LNCAP (cell line): ENCODE data around the gene CAMSAP1.

Experiments
- CTCF ChIP-seq: fragments of 450-650 bp; IDR thresholded peaks from 2 replicates; pipeline ENCODE4 v1.5.1; 2017; ENCODE audit warnings: mild to moderate bottlenecking

CAMSAP1 gene

DNA sequence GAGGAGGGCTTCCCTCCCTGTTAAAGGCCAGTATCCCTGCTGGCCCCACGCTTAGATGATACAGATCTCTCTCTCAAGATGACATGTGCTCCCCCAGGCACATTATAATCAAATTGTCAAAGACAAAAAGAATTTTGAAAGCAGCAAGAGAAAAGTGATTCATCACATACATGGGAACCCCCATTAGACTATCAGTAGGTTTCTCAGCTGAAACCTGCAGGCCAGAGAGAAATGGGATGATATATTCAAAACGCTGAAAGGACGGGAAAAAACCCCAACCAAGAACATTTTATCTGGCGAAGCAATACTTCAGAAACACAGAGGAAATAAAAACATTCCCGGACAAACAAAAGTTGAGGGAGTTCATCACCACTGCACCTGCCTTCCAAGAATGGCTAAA lies 78.7 kb downstream of the CAMSAP1 start:
- TF ChIP-seq CTCF, result no peak

DNA sequence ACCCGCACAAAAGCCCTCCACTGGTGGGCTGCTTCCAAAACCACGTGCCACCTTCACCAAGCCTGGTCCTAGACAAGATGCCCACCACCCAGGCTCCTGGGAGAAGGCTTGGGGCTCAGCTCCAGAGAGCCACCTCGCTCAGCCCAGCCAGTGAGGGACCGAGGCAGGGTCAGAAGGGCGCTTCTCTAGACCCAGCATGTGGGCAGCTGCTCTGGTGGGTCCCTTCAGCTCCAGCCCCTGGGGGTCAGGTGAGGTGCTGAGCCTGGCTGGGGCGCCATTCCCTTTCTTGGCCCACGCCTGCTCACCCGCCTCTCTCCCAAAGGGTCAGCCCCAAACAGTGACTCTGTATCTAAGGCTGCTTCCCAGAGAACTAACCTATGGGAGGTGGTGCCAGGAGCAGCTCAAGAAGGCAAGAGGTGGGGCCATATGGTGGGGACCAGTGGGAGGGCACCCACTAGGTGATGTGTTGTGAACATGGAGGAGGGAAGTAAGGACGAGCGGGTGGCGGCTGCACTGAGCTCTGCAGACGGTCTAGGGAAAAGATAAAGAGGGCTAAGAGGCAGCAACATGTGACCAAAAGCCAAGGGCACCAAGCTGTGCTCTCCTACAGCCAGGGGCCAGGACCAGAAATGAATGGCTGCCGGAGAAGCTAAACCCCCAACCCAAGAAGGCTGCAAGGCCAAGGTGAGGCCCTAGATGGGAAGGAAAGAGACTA lies 79.3 kb downstream of the CAMSAP1 start:
- TF ChIP-seq CTCF, result no peak

- TF ChIP-seq CTCF, result no peak
These were observed 80.0 kb downstream of the CAMSAP1 start for GRCh38 chr9:135827301-135827700.

DNA sequence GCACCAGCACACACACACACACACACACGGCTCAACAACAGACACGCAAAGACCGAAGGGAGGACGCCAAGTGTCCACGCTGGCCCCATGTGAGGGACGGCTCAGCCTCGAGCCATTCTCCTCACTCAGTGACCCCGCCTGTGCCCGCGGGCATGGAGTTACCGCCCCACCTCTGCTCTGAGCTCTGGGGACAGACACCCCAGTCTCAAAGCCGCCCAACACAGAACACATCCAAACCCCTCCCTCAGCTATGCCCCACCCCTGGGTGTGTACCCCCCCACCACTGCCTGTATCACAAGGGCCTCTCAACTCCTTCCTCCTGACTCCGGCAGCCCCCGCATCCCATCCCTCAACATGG lies 81.2 kb downstream of the CAMSAP1 start:
- TF ChIP-seq CTCF, result no peak

GRCh38 chr9:135825435-135826187 lies 81.7 kb downstream of the CAMSAP1 start:
- no peak for TF ChIP-seq CTCF

DNA sequence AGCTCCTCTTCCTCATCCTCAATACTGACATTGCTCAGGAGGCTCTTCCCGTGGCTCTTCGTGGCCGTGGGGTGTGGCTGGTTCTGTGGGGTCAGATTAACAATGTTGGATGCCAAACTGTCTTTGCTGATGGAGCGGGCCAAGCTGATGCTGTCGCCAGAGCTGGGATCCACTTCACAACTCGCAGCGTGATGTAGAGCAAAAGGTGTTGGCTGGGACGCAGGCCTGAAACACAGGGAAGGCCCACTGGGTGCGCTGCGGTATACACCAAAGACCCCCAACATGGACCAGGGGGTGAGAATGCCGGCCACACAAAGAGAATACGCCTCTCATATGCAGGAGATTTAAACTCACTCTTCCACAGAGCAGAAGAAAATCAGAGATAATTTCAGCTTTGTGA lies 84.3 kb downstream of the CAMSAP1 start:
- TF ChIP-seq CTCF, result no peak

GRCh38 chr9:135822374-135822755 lies 85.0 kb downstream of the CAMSAP1 start:
- TF ChIP-seq CTCF, result no peak
